Stomach (tissue), 9 donors: ENCODE measurements around the gene GABRB3. TPM values are rescaled to one million over a fixed set of nuclear protein-coding genes. Genes with fewer than 3 reads are reported as not detected.

Experiments
- DNase-seq, 2 donors: peaks; one replicate each; pipeline versions ENCODE4 v3.0.0 to v3.0.0-alpha.2; 2013 to 2019
- H3K27ac ChIP-seq, 5 donors: fragments of 200-600 bp in 4 of 5; sonication (generic) in 4 of 5; one replicate each; pipeline ENCODE4 v1.5.1; 2013 to 2019; ENCODE audit warnings: mild to moderate bottlenecking in 1 of 5, moderate library complexity in 1 of 5
- H3K27me3 ChIP-seq, 3 donors: fragments of 200-600 bp; sonication (generic); one replicate each; pipeline ENCODE4 v1.5.1; 2017 to 2019; ENCODE audit warnings: mixed run types in 1 of 3
- H3K36me3 ChIP-seq, 4 donors: fragments of 200-600 bp; sonication (generic); 1 replicate in 3 of 4; 2 replicates in 1 of 4; pipeline ENCODE4 v1.5.1; 2016 to 2019
- H3K4me1 ChIP-seq, 4 donors: fragments of 200-600 bp; sonication (generic); one replicate each; pipeline ENCODE4 v1.5.1; 2016 to 2019
- H3K4me3 ChIP-seq, 4 donors: fragments of 200-600 bp; sonication (generic) in 3 of 4; one replicate each; pipeline ENCODE4 v1.5.1; 2016 to 2019; ENCODE audit warnings: mild to moderate bottlenecking in 1 of 4
- H3K9me3 ChIP-seq, 4 donors: fragments of 200-600 bp; sonication (generic); one replicate each; pipeline ENCODE4 v1.5.1; 2016 to 2019
- EP300 ChIP-seq: sonication (generic); formaldehyde crosslinking; IDR thresholded peaks from one replicate; pipeline ENCODE4 v1.6.1; 2017; ENCODE audit warnings: antibody characterized with exemption
- POLR2A ChIP-seq, 4 donors: fragments of 450-650 bp; IDR thresholded peaks; one replicate each; pipeline ENCODE4 v1.6.1; 2016; ENCODE audit warnings: antibody characterized with exemption in 4 of 4, control low read depth in 2 of 4, mild to moderate bottlenecking in 1 of 4, moderate library complexity in 1 of 4
- POLR2AphosphoS5 ChIP-seq, 3 donors: sonication (generic); formaldehyde crosslinking; IDR thresholded peaks; one replicate each; pipeline ENCODE4 v1.6.1; 2016; ENCODE audit warnings: antibody characterized with exemption in 3 of 3
- WGBS, 5 donors: extraction: QIAGEN DNeasy Blood & Tissue Kit in 3 of 5; methylation state at CpG; one replicate each; pipeline versions ENCODE4 v1.1.5 to v1.1.7; 2013 to 2018; 5-methylcytosine and 5-hydroxymethylcytosine counted together
- intact Hi-C: fragments of 100-400 bp; cut with DNase I; formaldehyde crosslinking; loops from one replicate; pipeline ENCODE4 v1.15.1; 2023; ENCODE audit warnings: low total_unique reads
- polyA plus RNA-seq, 3 donors: library from polyadenylated mRNA; stranded (reverse); fragments of 200-250 nt; gene quantifications; one replicate each; pipeline ENCODE4 v1.2.3, GENCODE V29; 2013
- total RNA-seq, 5 donors: library from RNA; depleted of rRNA; stranded (reverse); fragments of >200 nt; gene quantifications; one replicate each; pipeline versions ENCODE4 v1.1.0 to v1.2.3, GENCODE V29; 2014 to 2016
- TF ChIP-seq, protein P1 (sequence below), 7 experiments: fragments of 450-650 bp in 4 of 7; fragments of 200-600 bp in 3 of 7; sonication (generic) in 3 of 7; IDR thresholded peaks; one replicate each; pipeline ENCODE4 v1.5.1; 2016 to 2019; ENCODE audit warnings: antibody characterized with exemption in 7 of 7, control low read depth in 2 of 7, mild to moderate bottlenecking in 1 of 7
- donor health status: healthy with polysubstance abuse.
- donor health status: Bipolar disorder and iron deficiency.
- donor health status: healthy.

Gene GABRB3
- total and polyA plus RNA-seq, 8 donors: 1.5 to 14.6 (median 6.1) TPM; not detected in 2

DNA sequence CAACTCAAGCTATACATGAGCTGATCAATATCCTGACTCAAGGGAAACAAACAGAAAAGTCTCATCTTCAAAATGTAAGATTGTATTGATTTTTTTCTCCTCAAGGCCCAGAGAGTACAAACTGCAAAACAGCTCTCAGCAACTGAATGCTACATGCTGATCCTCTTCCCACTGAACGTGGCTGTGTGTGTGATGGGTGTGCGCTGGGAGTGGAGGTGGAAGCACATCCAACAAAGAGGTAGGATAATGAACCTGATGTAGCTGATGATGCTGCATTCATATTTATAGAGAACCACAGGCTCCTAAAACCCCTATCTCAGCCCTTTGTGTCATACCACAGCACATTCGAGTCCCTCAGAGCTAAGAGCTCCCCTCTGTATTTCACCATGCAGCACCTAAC, 56.8 kb downstream of the GABRB3 start:
- H3K4me3 ChIP-seq: no peak overlapping the region
- intact Hi-C loops: no loop called here
- no peaks in the 10 kb centered on the region for H3K4me1 ChIP-seq
- H3K9me3 ChIP-seq: peaks cover 0 to 6% (median 1%) of the 10 kb centered on the region in 4 donors
- no peak overlapping the region for H3K27ac ChIP-seq
- TF ChIP-seq, protein P1, sequence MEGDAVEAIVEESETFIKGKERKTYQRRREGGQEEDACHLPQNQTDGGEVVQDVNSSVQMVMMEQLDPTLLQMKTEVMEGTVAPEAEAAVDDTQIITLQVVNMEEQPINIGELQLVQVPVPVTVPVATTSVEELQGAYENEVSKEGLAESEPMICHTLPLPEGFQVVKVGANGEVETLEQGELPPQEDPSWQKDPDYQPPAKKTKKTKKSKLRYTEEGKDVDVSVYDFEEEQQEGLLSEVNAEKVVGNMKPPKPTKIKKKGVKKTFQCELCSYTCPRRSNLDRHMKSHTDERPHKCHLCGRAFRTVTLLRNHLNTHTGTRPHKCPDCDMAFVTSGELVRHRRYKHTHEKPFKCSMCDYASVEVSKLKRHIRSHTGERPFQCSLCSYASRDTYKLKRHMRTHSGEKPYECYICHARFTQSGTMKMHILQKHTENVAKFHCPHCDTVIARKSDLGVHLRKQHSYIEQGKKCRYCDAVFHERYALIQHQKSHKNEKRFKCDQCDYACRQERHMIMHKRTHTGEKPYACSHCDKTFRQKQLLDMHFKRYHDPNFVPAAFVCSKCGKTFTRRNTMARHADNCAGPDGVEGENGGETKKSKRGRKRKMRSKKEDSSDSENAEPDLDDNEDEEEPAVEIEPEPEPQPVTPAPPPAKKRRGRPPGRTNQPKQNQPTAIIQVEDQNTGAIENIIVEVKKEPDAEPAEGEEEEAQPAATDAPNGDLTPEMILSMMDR (IDR thresholded peaks at IDR 0.05): no peak
- TF ChIP-seq POLR2A (IDR thresholded peaks at IDR 0.05) (no peak), POLR2AphosphoS5 (IDR thresholded peaks at IDR 0.05) (no peak), EP300 (no peak)
- H3K27me3 ChIP-seq: no peaks in the 10 kb centered on the region
- WGBS, 5 donors: 74 to 83% (median 82%) methylated on average over 3 of the region's 3 CpGs
- DNase-seq: no peak
- H3K36me3 ChIP-seq: no peaks in the 10 kb centered on the region

DNA sequence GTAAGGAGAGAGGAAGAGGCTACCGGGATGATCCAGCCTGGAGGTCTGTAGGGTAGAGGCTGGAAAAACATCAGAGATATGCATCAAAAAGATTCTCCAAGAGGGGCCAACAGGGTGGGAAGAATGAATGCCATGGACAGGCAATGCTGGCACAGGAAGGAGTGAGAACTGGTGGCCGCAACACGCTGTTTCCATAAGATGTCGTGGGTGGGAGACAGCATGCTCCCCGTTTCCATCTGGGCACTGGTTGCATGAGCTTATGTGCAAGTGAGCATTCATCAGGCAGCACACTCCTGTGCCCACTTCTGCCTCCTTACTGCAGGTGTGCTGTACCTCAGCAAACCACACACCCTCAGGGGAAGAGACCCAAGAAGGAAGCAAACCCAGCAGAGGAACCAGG, 59.4 kb downstream of the GABRB3 start:
- no peak overlapping the region for H3K27ac ChIP-seq
- no peaks in the 10 kb centered on the region for H3K4me1 ChIP-seq
- no peak overlapping the region for H3K4me3 ChIP-seq
- H3K9me3 ChIP-seq: peaks cover 0 to 6% (median 1%) of the 10 kb centered on the region in 4 donors
- H3K27me3 ChIP-seq: no peaks in the 10 kb centered on the region
- intact Hi-C loops: no loop called here
- 67 to 97% (median 95%) methylated on average over 5 of the region's 5 CpGs for WGBS, 5 donors
- H3K36me3 ChIP-seq: no peaks in the 10 kb centered on the region
- DNase-seq: no peak
- no peak for TF ChIP-seq POLR2A (IDR thresholded peaks at IDR 0.05)

- Histone ChIP-seq H3K27ac (no peak overlapping the region), H3K4me3 (no peak overlapping the region), H3K27me3 (no peaks in the 10 kb centered on the region), H3K36me3 (no peaks in the 10 kb centered on the region), H3K4me1 (no peaks in the 10 kb centered on the region), H3K9me3 (peaks cover 0 to 6% (median 1%) of the 10 kb centered on the region in 4 donors)
- DNase-seq: no peak
- intact Hi-C loops: no loop called here
- 77 to 83% (median 81%) methylated on average over 5 of the region's 5 CpGs for WGBS, 5 donors
- TF ChIP-seq, protein P1 (IDR thresholded peaks at IDR 0.05): no peak
- no peak for TF ChIP-seq POLR2A (IDR thresholded peaks at IDR 0.05)
- no peak for TF ChIP-seq EP300
- no peak for TF ChIP-seq POLR2AphosphoS5 (IDR thresholded peaks at IDR 0.05)
These were observed 60.5 kb downstream of the GABRB3 start for GRCh38 chr15:26712335-26712734.

DNA sequence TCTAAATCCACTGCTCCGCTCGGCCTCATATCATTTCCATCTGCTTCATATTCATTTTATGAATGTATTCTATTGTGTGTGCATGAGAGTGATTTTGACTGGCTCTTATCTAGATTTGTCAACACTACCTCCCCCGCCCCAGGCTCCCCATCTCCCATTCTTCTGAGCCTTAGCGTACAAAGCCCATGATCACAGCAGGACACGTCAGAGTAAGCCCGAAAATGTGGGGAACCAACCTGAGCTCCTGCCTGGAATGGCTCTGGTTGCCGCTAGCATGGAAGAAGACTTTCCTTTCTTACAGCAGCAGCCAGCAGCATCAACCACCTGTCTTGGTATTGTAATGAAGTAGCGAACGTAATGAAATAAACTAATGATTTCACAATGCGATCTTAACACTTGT, 61.4 kb downstream of the GABRB3 start:
- Histone ChIP-seq H3K9me3 (peaks cover 0 to 6% (median 1%) of the 10 kb centered on the region in 4 donors), H3K36me3 (no peaks in the 10 kb centered on the region), H3K27ac (no peak overlapping the region), H3K4me1 (no peaks in the 10 kb centered on the region), H3K27me3 (no peaks in the 10 kb centered on the region), H3K4me3 (no peak overlapping the region)
- no peak for TF ChIP-seq POLR2A (IDR thresholded peaks at IDR 0.05)
- no peak for TF ChIP-seq POLR2AphosphoS5 (IDR thresholded peaks at IDR 0.05)
- TF ChIP-seq, protein P1 (IDR thresholded peaks at IDR 0.05): no peak
- no peak for TF ChIP-seq EP300
- no peak for DNase-seq
- WGBS, 5 donors: 50 to 66% (median 61%) methylated on average over 10 of the region's 10 CpGs
- intact Hi-C loops: no loop called here

DNA sequence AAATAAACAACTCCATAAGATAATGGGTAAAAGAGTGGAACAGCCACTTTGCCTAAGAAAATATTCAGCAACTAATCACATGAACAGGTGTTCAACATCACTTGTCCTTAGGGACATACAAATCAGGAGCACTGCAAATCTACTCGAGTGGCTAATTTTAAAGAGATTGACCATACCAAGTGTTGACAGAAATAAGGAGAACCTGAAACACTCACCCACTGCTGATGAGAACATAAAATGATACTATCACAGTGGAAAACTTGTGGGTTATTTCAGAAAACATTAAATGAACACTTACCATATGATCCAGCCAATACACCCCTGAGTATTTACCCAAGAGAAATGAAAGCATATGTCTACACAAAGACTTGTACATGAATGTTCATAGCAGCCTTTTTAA, 70.5 kb downstream of the GABRB3 start:
- TF ChIP-seq POLR2AphosphoS5 (IDR thresholded peaks at IDR 0.05): no peak
- no peak for TF ChIP-seq EP300
- TF ChIP-seq, protein P1 (IDR thresholded peaks at IDR 0.05): no peak
- TF ChIP-seq POLR2A (IDR thresholded peaks at IDR 0.05): no peak
- H3K36me3 ChIP-seq: no peaks in the 10 kb centered on the region
- no peak overlapping the region for H3K27ac ChIP-seq
- no peak overlapping the region for H3K4me3 ChIP-seq
- intact Hi-C loops: no loop called here
- H3K27me3 ChIP-seq: no peaks in the 10 kb centered on the region
- no peaks in the 10 kb centered on the region for H3K4me1 ChIP-seq
- 43 to 80% (median 63%) methylated on average over 1 of the region's 1 CpG for WGBS, 5 donors
- no peak for DNase-seq
- H3K9me3 ChIP-seq: peaks cover 0 to 15% (median 2%) of the 10 kb centered on the region in 4 donors
